Activated CD4-positive, alpha-beta T cell treated with anti-CD3 and anti-CD28 coated beads, Interleukin-2, Interleukin-6, amounts not matched to agents 100 ng/mL and 50 ng/mL, durations not matched to agents 16 hours and 8 hours (primary cell): ENCODE results near the gene SPATA12.

ENCODE experiments used
- DNase-seq: peaks from one replicate; pipeline ENCODE4 v3.0.0-alpha.2; 2020

Gene SPATA12

DNA sequence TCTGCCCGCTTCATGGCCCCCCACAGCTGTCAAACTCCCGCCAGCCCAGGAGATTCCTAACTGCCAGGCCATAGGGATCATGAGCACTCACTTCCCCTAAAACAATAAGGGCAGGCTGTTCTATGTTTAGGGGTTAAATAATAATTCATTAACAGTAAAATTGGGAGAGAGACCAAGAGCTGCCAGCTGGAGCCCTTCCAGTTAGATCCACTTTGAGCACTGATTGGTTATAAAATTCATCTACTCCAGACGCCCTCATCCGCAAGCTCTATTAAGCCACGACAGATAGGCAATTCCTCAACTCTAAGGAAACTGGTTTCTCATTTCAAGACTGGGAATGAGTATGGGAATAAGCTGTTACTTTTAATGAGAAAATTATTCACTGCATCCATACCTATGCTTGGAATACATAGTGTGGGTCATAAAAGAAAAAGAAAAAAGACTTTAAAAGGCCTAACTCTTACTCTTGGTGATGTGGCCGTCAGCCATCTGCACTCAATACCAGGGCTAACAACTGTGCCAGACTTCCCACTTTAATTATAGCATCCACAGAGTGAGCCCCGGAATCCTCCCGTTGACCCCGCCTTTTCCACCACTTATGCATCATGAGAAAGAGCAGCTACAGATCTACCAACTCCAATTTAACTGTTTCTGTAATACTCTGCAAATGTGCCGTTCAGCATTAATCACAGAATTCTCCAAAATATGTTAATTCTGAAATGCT is 60.1 kb downstream of the SPATA12 start:
- DNase-seq = no peak
